GM19099 (cell line): ENCODE data around the gene VPS4A.

Experiments
- POLR2A ChIP-seq: IDR thresholded peaks from 3 replicates; pipeline ENCODE4 v1.6.1; 2011; ENCODE audit warnings: low read depth; ENCODE audit not compliant: insufficient read length; ENCODE audit errors: extremely low read depth

The VPS4A gene

DNA sequence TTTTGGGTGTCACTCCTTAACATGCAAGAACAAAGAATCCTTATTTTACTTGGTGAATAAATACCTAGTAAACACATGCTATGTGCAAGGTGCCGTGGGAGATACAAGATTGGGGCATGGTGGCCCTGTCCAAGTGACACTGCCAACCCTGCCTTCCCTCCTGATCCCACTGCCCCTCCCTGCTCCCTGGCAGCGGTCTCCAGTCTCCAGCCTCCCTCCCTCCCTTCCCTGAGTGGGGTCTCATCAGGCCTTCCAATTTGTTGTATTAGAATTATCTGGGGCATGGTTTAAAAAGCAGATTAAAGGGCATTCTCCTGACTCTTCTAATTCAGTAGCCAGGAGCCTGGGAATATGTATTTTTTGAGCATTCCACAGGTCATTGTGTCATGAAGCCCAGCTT is 52.9 kb downstream of the VPS4A start:
- no peak for TF ChIP-seq POLR2A

DNA sequence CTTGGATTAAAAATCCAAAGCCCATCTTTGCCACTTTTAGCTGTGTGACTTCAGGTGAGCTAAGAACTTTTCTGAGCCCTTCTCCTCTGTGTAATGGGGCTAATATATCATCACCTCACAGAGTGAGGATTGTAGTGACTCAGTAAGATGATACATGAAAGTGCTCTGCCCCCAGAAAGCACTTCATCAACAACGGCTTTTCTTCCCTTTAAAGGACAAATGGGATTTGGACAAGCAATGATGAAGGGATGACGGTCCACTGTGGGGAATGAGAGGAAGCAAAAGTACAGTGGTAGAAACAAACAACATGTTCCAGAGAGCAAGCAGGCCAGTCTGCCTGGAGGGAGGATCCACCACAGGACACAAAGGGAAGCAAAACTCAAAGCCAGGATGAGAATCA is 54.8 kb downstream of the VPS4A start:
- TF ChIP-seq POLR2A = no peak

DNA sequence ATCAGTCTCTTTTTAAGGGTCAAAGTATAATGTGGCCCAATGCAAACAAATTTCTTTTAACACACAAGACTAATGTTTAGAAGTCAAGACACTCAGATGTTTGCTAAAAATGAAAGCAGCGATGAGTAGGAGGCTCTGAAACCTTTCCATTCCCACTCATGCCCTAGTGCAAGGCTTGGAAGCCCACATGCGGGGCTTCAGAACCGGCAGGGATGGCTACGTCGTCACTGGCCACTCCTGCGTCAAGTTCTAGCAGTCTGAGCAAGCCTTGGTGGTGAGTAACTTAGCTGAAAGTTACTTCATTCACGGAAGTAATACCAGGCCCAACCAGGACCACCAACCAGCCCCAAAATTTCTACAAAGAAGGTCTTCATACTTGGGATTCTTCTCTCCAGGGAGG is 55.3 kb downstream of the VPS4A start:
- TF ChIP-seq POLR2A = no peak

DNA sequence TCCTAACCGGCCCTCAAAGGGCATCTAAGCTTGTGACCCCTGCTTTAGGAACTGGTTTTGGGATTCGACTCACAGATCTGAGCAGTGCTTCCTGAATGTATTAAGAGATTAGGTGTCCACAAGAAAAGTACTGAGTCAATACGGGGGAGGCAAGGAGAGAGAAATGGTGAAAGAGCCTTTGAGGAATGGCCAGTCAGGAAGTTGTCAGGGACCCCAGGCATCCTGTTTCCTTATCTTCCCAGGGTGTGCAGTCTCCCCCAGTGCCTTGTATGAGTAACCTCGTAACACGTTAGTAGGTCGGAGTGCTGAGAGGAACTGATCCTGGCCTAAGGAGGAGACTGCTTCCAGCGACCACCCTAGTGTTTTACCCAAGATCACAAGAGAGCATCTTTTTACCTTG is 56.8 kb downstream of the VPS4A start:
- no peak for TF ChIP-seq POLR2A

DNA sequence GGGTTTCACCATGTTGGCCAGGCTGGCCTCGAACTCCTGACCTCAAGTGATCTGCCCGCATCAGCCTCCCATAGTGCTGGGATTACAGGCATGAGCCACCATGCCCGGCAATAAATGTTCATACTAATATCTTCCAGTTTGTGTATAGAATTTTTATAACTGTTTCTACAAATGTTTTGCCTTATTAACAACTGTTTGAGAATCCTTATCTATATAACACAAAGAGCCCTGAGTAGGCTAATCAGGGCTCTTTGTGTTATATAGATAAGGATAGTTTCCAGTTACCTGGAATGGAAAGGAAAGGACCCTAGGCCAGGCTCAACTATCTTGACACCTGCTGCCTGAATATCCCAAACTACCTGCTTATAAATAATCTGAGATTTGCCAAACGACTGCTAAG is 57.7 kb downstream of the VPS4A start:
- TF ChIP-seq POLR2A = no peak

DNA sequence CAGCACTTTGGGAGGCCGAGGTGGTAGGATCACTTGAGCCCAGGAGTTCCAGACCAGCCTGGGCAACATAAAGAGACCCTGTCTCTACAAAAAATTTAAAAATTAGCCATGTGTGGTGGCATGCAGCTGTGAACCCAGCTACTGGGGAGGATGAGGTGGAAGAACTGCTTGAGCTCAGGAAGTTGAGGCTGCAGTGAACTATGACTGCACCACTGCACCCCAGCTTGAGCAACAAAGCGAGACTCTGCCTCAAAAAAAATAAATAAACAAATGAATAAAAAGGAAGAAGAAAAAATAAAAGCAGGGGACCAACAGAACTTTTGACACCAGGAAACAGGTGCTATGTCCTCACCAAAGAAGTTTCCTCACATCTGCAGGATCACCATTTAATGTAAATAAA is 60.4 kb downstream of the VPS4A start:
- TF ChIP-seq POLR2A = no peak

DNA sequence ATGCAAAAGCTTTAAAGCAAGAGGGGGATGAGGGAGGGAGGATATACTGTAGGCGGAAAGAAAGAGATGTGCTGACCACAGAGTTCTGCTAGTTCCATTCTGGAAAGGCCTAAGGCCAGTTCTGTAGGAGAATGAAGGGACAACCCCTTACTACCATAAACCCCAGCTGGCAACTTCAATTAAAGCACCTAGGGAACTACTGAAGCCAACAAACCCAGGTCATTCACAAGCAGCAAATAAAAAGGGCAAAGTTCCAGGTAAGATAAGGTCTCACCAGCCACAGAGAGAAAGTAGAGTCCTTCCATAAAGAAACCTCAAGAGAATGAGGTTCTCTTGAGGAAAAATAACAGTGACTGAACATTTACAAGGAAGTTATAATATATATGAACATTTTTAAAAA is 61.9 kb downstream of the VPS4A start:
- TF ChIP-seq POLR2A = no peak
